OCI-LY7 (cell line): Measurements from ENCODE around the gene GPR183.

Source experiments
- CTCF ChIP-seq: fragments of 200-600 bp; sonication (generic); conservative IDR thresholded peaks from 2 replicates; pipeline ENCODE4 v1.5.1; 2014; ENCODE audit warnings: mild to moderate bottlenecking, antibody characterized with exemption, low read length, moderate library complexity, mixed read lengths
- EZH2phosphoT487 ChIP-seq: fragments of 200-600 bp; sonication (generic); IDR thresholded peaks from 2 replicates; pipeline ENCODE4 v1.6.1; 2018; ENCODE audit warnings: low read depth, borderline replicate concordance, mild to moderate bottlenecking, mixed run types, antibody characterized with exemption, low read length, moderate library complexity, mixed read lengths

GRCh38 chr13:99307247-99307646, at the start of gene GPR183:
- TF ChIP-seq CTCF: no peak
- no peak for TF ChIP-seq EZH2phosphoT487
